Measurements from ENCODE around the gene NIPAL3. TPM values are rescaled to one million over a fixed set of nuclear protein-coding genes. Genes with fewer than 3 reads are reported as not detected.

NIPAL3 gene
- total RNA-seq, 1 experiment from 2014 or later: 7.7 TPM

- no peak overlapping the region for H2AFZ ChIP-seq (ENCODE audit: low read length)
- no peak overlapping the region for H2BK15ac ChIP-seq (ENCODE audit: low read depth, low read length)
- Mint-ChIP-seq H3K27ac (no peak overlapping the region), H3K36me3 (ENCODE audit: insufficient read depth in 1 of 3, low read depth in 3 of 3) (peaks cover 8 to 17% (median 12%) of the 10 kb centered on the region in 3 experiments; a peak in 6 of 7 replicates), H3K27me3 (ENCODE audit: low read depth) (peaks cover 3% of the 10 kb centered on the region), H3K4me3 (no peak overlapping the region), H3K4me1 (peaks cover 3% of the 10 kb centered on the region in 2 experiments; a peak in 3 of 4 replicates), H3K9me3 (peaks cover 22% of the 10 kb centered on the region in 2 experiments)
- H3K56ac ChIP-seq (ENCODE audit: insufficient read length, low read depth, low read length): no peak overlapping the region
- H2AK5ac ChIP-seq (ENCODE audit: insufficient read length, low read length): no peak overlapping the region
- no peak for TF ChIP-seq CTCF (conservative IDR thresholded peaks at IDR 0.05)
- no peak overlapping the region for H4K8ac ChIP-seq (replicated peaks; ENCODE audit: insufficient read length, low read depth, low read length)
- H3K4me2 ChIP-seq (ENCODE audit: insufficient read depth, insufficient read length, low read length): no peak overlapping the region
- H3T11ph ChIP-seq (ENCODE audit: low read length): no peak overlapping the region
- H4K91ac ChIP-seq (ENCODE audit: insufficient read length, low read depth, low read length): no peak overlapping the region
- no peaks in the 10 kb centered on the region for H3K27me3 ChIP-seq (ENCODE audit: insufficient read depth, low read length)
- H3K9me3 ChIP-seq (ENCODE audit: control insufficient read depth, low read depth, low read length): no peaks in the 10 kb centered on the region
- H2BK5ac ChIP-seq (ENCODE audit: insufficient read length, low read length): no peak overlapping the region
- no peaks in the 10 kb centered on the region; the same call in 1 of the 2 replicates for H3K4me1 ChIP-seq (ENCODE audit: insufficient read depth, low read length)
- H3K4ac ChIP-seq (ENCODE audit: low read depth, low read length): no peak overlapping the region
- no peak overlapping the region for H3K14ac ChIP-seq (ENCODE audit: insufficient read depth, low read length)
- no peaks in the 10 kb centered on the region for H3K79me2 ChIP-seq (ENCODE audit: insufficient read depth, low read length)
- no peak for DNase-seq
- H3K23me2 ChIP-seq (ENCODE audit: insufficient read length, low read depth, low read length, poor library complexity, severe bottlenecking): no peaks in the 10 kb centered on the region
- H3K79me1 ChIP-seq (ENCODE audit: insufficient read depth, low read depth, low read length, poor library complexity, severe bottlenecking): no peaks in the 10 kb centered on the region
- H3K23ac ChIP-seq (ENCODE audit: insufficient read length, low read depth, low read length): no peak overlapping the region
- no peak overlapping the region for H3K18ac ChIP-seq (ENCODE audit: insufficient read length, low read depth, low read length)
- no peak overlapping the region for H3K27ac ChIP-seq (ENCODE audit: insufficient read length, low read depth, low read length)
- no CpG with 5 or more reads among the region's 7 CpGs for WGBS (ENCODE audit: extremely low coverage, insufficient read length, low lambda C conversion rate)
- no peaks in the 10 kb centered on the region for H4K20me1 ChIP-seq (ENCODE audit: control insufficient read depth, insufficient read depth, insufficient read length)
- H3K9ac ChIP-seq (ENCODE audit: extremely low read depth, insufficient read length, low read length): no peak overlapping the region
- no peak overlapping the region for H2BK20ac ChIP-seq (ENCODE audit: low read depth, low read length, poor library complexity, severe bottlenecking)
- H2BK120ac ChIP-seq (ENCODE audit: low read depth, low read length, poor library complexity, severe bottlenecking): no peak overlapping the region
- H2BK12ac ChIP-seq (ENCODE audit: insufficient read length, low read depth, low read length): no peak overlapping the region
- no peak overlapping the region for H4K5ac ChIP-seq (ENCODE audit: insufficient read length, low read depth, low read length)
These were observed 70.9 kb downstream of the NIPAL3 start for GRCh38 chr1:24486331-24487065.

All from H9 (cell line).